OCI-LY3 (cell line): ENCODE measurements around the gene CBR4.

Experiments used
- H2AFZ ChIP-seq: fragments of 200-600, 300-600 bp; shearing (Covaris generic); 2 replicates; pipeline ENCODE4 v1.6.0; 2014; ENCODE audit warnings: antibody characterized with exemption, low read depth, low read length
- H3K27ac ChIP-seq: fragments of 200-600, 300-600 bp; sonication (generic); 2 replicates; pipeline ENCODE4 v1.5.1; 2014; ENCODE audit warnings: mild to moderate bottlenecking, low read length, moderate library complexity, mixed read lengths
- H3K27me3 ChIP-seq: fragments of 200-600, 300-600 bp; sonication (generic); 2 replicates; pipeline ENCODE4 v1.6.1; 2014; ENCODE audit warnings: low read depth, low read length, mixed read lengths
- H3K36me3 ChIP-seq: fragments of 200-600, 300-600 bp; sonication (generic); replicated peaks from 2 replicates; pipeline ENCODE3; 2014; ENCODE audit warnings: low read depth, low read length, mixed read lengths
- H3K4me1 ChIP-seq: fragments of 300-600, 200-600 bp; sonication (generic); 2 replicates; pipeline ENCODE4 v1.6.1; 2014; ENCODE audit warnings: low read length, mixed read lengths
- H3K4me2 ChIP-seq: fragments of 200-600, 300-600 bp; sonication (generic); 2 replicates; pipeline ENCODE4 v1.6.1; 2014; ENCODE audit warnings: low read length, mixed read lengths
- H3K4me3 ChIP-seq: fragments of 300-600, 200-600 bp; sonication (generic); 2 replicates; pipeline ENCODE4 v1.5.1; 2014; ENCODE audit warnings: antibody characterized with exemption, mild to moderate bottlenecking, low read length, moderate library complexity
- H3K79me2 ChIP-seq: fragments of 300-600, 200-600 bp; shearing (Covaris generic); 2 replicates; pipeline ENCODE4 v1.6.1; 2014; ENCODE audit warnings: mild to moderate bottlenecking, low read length, mixed read lengths
- H3K9ac ChIP-seq: fragments of 300-600, 200-600 bp; shearing (Covaris generic); 2 replicates; pipeline ENCODE4 v1.6.0; 2014; ENCODE audit warnings: mild to moderate bottlenecking, low read length, moderate library complexity
- H3K9me3 ChIP-seq: fragments of 200-600, 300-600 bp; shearing (Covaris generic); 2 replicates; pipeline ENCODE4 v1.6.1; 2014; ENCODE audit warnings: low read length, mixed read lengths; ENCODE audit not compliant: insufficient read depth
- H4K20me1 ChIP-seq: fragments of 200-600, 300-600 bp; sonication (generic); 2 replicates; pipeline ENCODE4 v1.6.1; 2016; ENCODE audit warnings: low read length, mixed read lengths; ENCODE audit not compliant: insufficient read depth
- EZH2phosphoT487 ChIP-seq: fragments of 200-600 bp; shearing (Covaris generic); IDR thresholded peaks from 2 replicates; pipeline ENCODE4 v1.6.1; 2018; ENCODE audit warnings: antibody characterized with exemption, mixed run types, low read depth
- TF ChIP-seq, protein P1 (sequence below): fragments of 200-600, 300-600 bp; sonication (generic); IDR thresholded peaks from 2 replicates; pipeline ENCODE4 v1.5.1; 2014; ENCODE audit warnings: antibody characterized with exemption, low read length, low read depth

CBR4 gene

GRCh38 chr4:169052594-169052945 lies 42.5 kb upstream of the CBR4 start:
- Histone ChIP-seq H3K4me3 (no peak overlapping the region), H3K9ac (no peak overlapping the region), H2AFZ (no peak overlapping the region), H3K4me1 (peaks cover 6% of the 10 kb centered on the region; the same call in 1 of the 2 replicates), H3K27me3 (peaks cover 39% of the 10 kb centered on the region), H4K20me1 (no peaks in the 10 kb centered on the region), H3K4me2 (no peak overlapping the region), H3K79me2 (no peaks in the 10 kb centered on the region), H3K9me3 (no peaks in the 10 kb centered on the region), H3K36me3 (no peaks in the 10 kb centered on the region), H3K27ac (no peak overlapping the region)
- TF ChIP-seq, protein P1, sequence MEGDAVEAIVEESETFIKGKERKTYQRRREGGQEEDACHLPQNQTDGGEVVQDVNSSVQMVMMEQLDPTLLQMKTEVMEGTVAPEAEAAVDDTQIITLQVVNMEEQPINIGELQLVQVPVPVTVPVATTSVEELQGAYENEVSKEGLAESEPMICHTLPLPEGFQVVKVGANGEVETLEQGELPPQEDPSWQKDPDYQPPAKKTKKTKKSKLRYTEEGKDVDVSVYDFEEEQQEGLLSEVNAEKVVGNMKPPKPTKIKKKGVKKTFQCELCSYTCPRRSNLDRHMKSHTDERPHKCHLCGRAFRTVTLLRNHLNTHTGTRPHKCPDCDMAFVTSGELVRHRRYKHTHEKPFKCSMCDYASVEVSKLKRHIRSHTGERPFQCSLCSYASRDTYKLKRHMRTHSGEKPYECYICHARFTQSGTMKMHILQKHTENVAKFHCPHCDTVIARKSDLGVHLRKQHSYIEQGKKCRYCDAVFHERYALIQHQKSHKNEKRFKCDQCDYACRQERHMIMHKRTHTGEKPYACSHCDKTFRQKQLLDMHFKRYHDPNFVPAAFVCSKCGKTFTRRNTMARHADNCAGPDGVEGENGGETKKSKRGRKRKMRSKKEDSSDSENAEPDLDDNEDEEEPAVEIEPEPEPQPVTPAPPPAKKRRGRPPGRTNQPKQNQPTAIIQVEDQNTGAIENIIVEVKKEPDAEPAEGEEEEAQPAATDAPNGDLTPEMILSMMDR: no peak
- TF ChIP-seq EZH2phosphoT487: no peak

GRCh38 chr4:169051761-169052593 lies 41.9 kb upstream of the CBR4 start:
- Histone ChIP-seq H3K9ac (no peak overlapping the region), H4K20me1 (no peaks in the 10 kb centered on the region), H3K79me2 (no peaks in the 10 kb centered on the region), H3K4me3 (no peak overlapping the region), H2AFZ (no peak overlapping the region), H3K27ac (no peak overlapping the region), H3K9me3 (no peaks in the 10 kb centered on the region), H3K36me3 (no peaks in the 10 kb centered on the region), H3K4me1 (peaks cover 6% of the 10 kb centered on the region; the same call in 1 of the 2 replicates), H3K27me3 (peaks cover 39% of the 10 kb centered on the region), H3K4me2 (no peak overlapping the region)
- no peak for TF ChIP-seq EZH2phosphoT487
- TF ChIP-seq, protein P1: no peak

DNA sequence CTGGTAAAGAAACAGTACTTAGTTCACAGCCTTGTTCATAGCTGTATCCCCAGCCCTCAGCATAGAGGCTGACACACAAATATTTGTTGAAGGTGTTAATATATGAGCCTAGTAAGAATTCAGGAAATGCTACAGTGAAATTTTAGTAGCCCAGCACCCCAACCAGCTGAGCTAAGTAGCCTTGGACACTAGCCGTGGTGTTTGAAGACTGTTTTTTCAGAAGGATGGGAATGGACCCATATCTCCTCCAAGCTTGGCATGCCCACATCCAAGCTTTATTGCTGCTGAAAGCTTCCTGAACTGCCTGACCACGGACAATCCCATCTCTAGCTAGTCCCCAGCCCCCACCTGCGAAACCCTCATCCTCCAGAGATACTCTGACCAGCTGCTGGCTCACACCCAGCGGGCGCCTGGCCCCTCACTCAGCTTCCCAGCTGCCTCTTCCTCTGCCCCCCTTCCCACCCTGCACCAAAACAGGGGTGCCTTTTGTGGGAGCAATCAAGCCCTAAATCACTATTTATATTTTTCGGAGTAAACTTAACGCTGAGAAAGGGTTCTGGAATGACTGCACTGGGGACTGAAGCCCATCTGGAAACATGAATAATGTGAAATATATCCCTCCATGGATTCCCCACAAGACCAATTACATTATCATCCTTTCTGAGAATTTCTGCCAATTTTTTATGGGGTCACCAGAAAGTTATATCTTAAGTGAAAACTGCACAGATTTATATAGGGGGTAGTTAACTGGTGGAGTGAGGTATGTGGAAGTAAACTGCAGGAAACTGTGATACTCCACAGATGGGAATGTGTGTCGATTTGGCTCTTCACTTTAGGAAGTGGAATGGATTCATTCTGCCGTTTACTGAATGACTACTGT lies 41.1 kb upstream of the CBR4 start:
- no peak for TF ChIP-seq EZH2phosphoT487
- TF ChIP-seq, protein P1: no peak
- H3K4me1 ChIP-seq: peaks cover 6% of the 10 kb centered on the region; the same call in 1 of the 2 replicates
- H3K9me3 ChIP-seq: no peaks in the 10 kb centered on the region
- peaks cover 39% of the 10 kb centered on the region for H3K27me3 ChIP-seq
- H4K20me1 ChIP-seq: no peaks in the 10 kb centered on the region
- H3K36me3 ChIP-seq: no peaks in the 10 kb centered on the region
- H3K4me2 ChIP-seq: no peak overlapping the region
- H3K27ac ChIP-seq: no peak overlapping the region
- H3K79me2 ChIP-seq: no peaks in the 10 kb centered on the region
- no peak overlapping the region for H3K9ac ChIP-seq
- no peak overlapping the region for H3K4me3 ChIP-seq
- H2AFZ ChIP-seq: no peak overlapping the region

DNA sequence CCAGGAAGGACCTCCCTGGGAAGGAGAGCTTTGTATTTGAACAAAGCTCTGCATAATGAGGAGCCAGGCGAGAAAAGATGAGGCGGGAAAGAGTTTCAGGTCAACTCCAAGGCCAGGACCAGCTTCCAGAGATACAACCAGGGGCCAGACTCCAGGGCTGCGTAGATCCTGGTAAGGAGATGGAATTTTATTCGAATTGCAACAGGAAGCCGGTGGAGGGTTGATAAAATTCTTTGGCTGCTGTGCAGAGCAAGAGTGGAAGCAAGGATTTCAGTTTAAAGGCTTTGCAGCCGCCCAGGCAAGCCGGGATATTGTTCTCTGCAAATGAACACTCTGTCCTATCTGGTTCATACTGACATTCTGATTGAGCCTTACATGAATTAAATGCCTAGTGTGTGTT lies 40.2 kb upstream of the CBR4 start:
- H3K27ac ChIP-seq: no peak overlapping the region
- no peaks in the 10 kb centered on the region for H3K9me3 ChIP-seq
- no peaks in the 10 kb centered on the region for H3K36me3 ChIP-seq
- H2AFZ ChIP-seq: no peak overlapping the region
- no peak overlapping the region for H3K9ac ChIP-seq
- no peak overlapping the region for H3K4me2 ChIP-seq
- H3K4me3 ChIP-seq: no peak overlapping the region
- peaks cover 6% of the 10 kb centered on the region; the same call in 1 of the 2 replicates for H3K4me1 ChIP-seq
- peaks cover 39% of the 10 kb centered on the region for H3K27me3 ChIP-seq
- H3K79me2 ChIP-seq: no peaks in the 10 kb centered on the region
- TF ChIP-seq EZH2phosphoT487: no peak
- TF ChIP-seq, protein P1: no peak
- no peaks in the 10 kb centered on the region for H4K20me1 ChIP-seq
